ENCODE data around the gene PDHX. TPM values are rescaled to one million over a fixed set of nuclear protein-coding genes. Genes with fewer than 3 reads are reported as not detected.

Gene PDHX
- total RNA-seq, 4 donors from 2014 or later, result 22.5 to 41.1 (median 28.6) TPM

DNA sequence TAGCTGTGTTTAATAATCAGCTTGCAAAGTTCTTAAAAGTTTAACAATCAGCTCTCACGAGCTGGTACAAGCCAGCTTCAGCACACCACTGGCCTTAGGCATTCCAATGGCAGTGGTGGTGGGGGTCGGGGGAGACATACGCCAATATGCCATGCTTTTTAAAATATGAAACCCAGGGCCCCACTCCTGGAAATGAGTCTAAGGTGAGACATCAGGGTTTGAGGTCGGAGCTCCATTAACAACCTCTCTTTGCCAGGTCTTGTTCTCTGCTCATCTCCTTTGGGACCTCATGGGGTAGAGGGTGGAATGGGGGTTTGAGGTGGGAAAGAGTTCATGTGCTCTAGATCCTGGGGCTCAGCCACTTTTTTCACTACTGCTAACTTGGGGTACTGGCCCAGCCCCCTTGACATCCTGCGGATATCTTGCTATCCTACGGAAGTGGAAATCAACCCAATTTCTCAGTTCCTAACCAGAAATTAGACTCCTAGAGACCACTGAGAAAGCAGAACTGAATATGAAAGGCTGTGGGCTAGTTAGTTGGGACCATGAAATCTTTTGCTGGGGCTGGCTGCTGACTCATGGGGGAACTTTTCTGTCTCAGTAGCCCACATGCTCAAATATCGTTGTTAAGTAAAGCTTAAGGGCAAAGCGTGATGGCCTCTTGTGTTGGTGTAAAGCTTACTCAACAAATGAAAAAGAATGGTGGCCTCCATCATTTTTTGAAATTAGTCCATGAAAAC is 90.1 kb downstream of the PDHX start:
- Histone ChIP-seq H3K4me1 (no peaks in the 10 kb centered on the region), H3K27me3 (no peaks in the 10 kb centered on the region), H3K9me3 (no peaks in the 10 kb centered on the region), H3K36me3 (no peaks in the 10 kb centered on the region), H3K27ac (peak overlapping the region; percentile 41 to 86), H3K4me3 (no peak overlapping the region)
- intact Hi-C loops (cut with DNase I; ENCODE audit: low total_unique reads), result no loop called here
- no peak for DNase-seq
- TF ChIP-seq CTCF (IDR thresholded peaks at IDR 0.05) (no peak), POLR2A (IDR thresholded peaks at IDR 0.05) (no peak)

GRCh38 chr11:35007277-35007676 is 90.9 kb downstream of the PDHX start:
- Histone ChIP-seq H3K36me3 (no peaks in the 10 kb centered on the region), H3K27ac (peak overlapping the region; percentile 27 to 86), H3K27me3 (no peaks in the 10 kb centered on the region), H3K4me1 (no peaks in the 10 kb centered on the region), H3K4me3 (no peak overlapping the region), H3K9me3 (no peaks in the 10 kb centered on the region)
- intact Hi-C loops (cut with DNase I; ENCODE audit: low total_unique reads), result no loop called here
- no peak for TF ChIP-seq POLR2A (IDR thresholded peaks at IDR 0.05)
- no peak for TF ChIP-seq CTCF (IDR thresholded peaks at IDR 0.05)
- no peak for DNase-seq

GRCh38 chr11:35009191-35009943 is 92.9 kb downstream of the PDHX start:
- Histone ChIP-seq H3K4me3 (no peak overlapping the region), H3K4me1 (no peaks in the 10 kb centered on the region), H3K27ac (peak overlapping the region; percentile 71 to 86), H3K27me3 (no peaks in the 10 kb centered on the region), H3K36me3 (no peaks in the 10 kb centered on the region), H3K9me3 (no peaks in the 10 kb centered on the region)
- no peak for TF ChIP-seq POLR2A (IDR thresholded peaks at IDR 0.05)
- TF ChIP-seq CTCF (IDR thresholded peaks at IDR 0.05), result no peak
- intact Hi-C loops (cut with DNase I; ENCODE audit: low total_unique reads), result no loop called here
- peak; percentile 49 to 85 for DNase-seq

DNA sequence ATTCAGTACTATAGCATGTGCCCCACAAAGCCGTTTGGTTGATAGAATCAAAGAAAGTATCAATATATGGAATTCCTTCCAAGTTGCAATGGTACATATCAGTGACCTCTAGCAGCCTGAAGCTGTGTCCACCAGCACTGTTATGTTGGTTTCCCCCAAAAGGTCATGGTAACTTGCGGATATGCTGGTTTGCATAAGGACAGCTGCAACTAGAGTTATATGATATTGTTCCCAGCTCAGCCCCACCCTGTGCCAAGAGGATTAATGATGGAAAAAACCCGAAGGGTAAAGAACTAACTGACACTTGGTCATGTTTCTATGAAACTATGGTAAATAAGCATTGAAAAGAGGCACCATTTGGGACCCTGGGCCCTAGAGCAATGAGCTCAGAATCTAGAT is 93.5 kb downstream of the PDHX start:
- H3K4me1 ChIP-seq, result no peaks in the 10 kb centered on the region
- DNase-seq, result no peak
- intact Hi-C loops (cut with DNase I; ENCODE audit: low total_unique reads), result no loop called here
- no peak overlapping the region for H3K4me3 ChIP-seq
- TF ChIP-seq CTCF (IDR thresholded peaks at IDR 0.05) (no peak), POLR2A (IDR thresholded peaks at IDR 0.05) (no peak)
- peak overlapping the region; percentile 69 to 86 for H3K27ac ChIP-seq
- H3K27me3 ChIP-seq, result no peaks in the 10 kb centered on the region
- H3K9me3 ChIP-seq, result no peaks in the 10 kb centered on the region
- no peaks in the 10 kb centered on the region for H3K36me3 ChIP-seq

GRCh38 chr11:35010654-35011053 is 94.2 kb downstream of the PDHX start:
- intact Hi-C loops (cut with DNase I; ENCODE audit: low total_unique reads), result no loop called here
- no peaks in the 10 kb centered on the region for H3K9me3 ChIP-seq
- TF ChIP-seq POLR2A (IDR thresholded peaks at IDR 0.05), result no peak
- no peak for DNase-seq
- H3K27ac ChIP-seq, result peak overlapping the region; percentile 69 to 86
- H3K27me3 ChIP-seq, result no peaks in the 10 kb centered on the region
- no peak overlapping the region for H3K4me3 ChIP-seq
- H3K4me1 ChIP-seq, result no peaks in the 10 kb centered on the region
- no peaks in the 10 kb centered on the region for H3K36me3 ChIP-seq
